ENCODE measurements around the gene FANCC. TPM values are rescaled to one million over a fixed set of nuclear protein-coding genes. Genes with fewer than 3 reads are reported as not detected.

Gene FANCC
- total and polyA plus RNA-seq, 2 of the 4 experiments (the other 2 are of a cell fraction): 4.7 to 6.3 TPM

DNA sequence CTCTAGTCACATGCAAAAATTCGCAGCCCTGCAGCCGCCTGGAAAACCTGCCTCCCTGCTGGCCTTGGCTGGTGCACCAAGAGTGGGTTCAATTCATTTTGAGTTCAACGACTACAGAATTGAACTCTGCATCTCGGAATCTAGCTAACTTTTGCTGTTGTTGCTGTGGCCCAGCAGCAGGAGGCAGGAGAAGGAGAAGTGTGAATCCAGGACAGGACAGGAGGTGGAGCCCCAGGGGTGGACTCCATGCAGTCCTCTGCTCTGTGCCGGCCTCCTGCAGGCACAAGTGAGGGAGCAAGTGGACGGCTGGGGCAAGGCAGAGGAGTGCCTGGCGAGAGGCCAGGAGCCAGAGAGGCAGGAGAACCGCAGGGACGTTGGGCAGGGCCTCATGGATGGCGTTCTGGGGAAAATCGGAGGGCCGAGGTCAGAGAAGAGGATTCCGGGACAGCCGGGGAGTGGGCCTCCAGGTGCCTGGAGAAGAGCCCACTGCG lies 214.2 kb downstream of the FANCC start:
- Histone ChIP-seq H4K91ac (ENCODE audit: insufficient read depth, low read depth, low read length) (no peak overlapping the region), H3K36me3 (ENCODE audit: control insufficient read depth, insufficient read depth, low read length) (peaks cover 33% of the 10 kb centered on the region), H3K56ac (ENCODE audit: extremely low read depth, insufficient read depth, low read length) (no peak overlapping the region), H3K4me3 (ENCODE audit: insufficient read depth, low read depth, low read length) (no peak overlapping the region), H3K27me3 (ENCODE audit: control insufficient read depth, insufficient read depth, low read length) (no peaks in the 10 kb centered on the region), H2BK5ac (ENCODE audit: low read depth, low read length, poor library complexity, severe bottlenecking) (no peak overlapping the region), H3K4me2 (ENCODE audit: low read depth, low read length) (no peak overlapping the region), H3K9ac (ENCODE audit: low read depth, low read length) (no peak overlapping the region), H3K9me1 (ENCODE audit: insufficient read depth, low read length) (peaks cover 22% of the 10 kb centered on the region), H4K20me1 (ENCODE audit: insufficient read depth, low read length) (0 out of 2 replicates have a peak, but pooled peaks cover 3% of the 10 kb centered on the region), H2AK5ac (ENCODE audit: low read depth, low read length) (no peak overlapping the region), H4K8ac (ENCODE audit: low read depth in 2 of 2, low read length in 2 of 2) (no peak overlapping the region), H4K5ac (ENCODE audit: low read depth, low read length) (no peak overlapping the region), H3K27ac (ENCODE audit: insufficient read depth, low read length) (no peak overlapping the region), H2AK9ac (replicated peaks; ENCODE audit: low read depth, low read length, poor library complexity) (no peak overlapping the region), H3K9me3 (ENCODE audit: control insufficient read depth, insufficient read depth, low read length) (no peaks in the 10 kb centered on the region), H3K79me1 (ENCODE audit: low read depth in 1 of 2, low read length in 2 of 2) (peaks cover 3 to 35% of the 10 kb centered on the region in 2 experiments), H3K4me1 (ENCODE audit: control insufficient read depth, insufficient read depth, low read length) (peaks cover 12% of the 10 kb centered on the region), H2BK120ac (ENCODE audit: low read depth, low read length) (no peak overlapping the region), H2BK15ac (ENCODE audit: low read depth, low read length) (no peak overlapping the region), H3K4ac (ENCODE audit: low read depth, low read length) (no peak overlapping the region), H2BK20ac (ENCODE audit: low read depth, low read length) (no peak overlapping the region), H2AFZ (replicated peaks; ENCODE audit: low read length, poor library complexity) (no peak overlapping the region), H3K23ac (ENCODE audit: low read depth, low read length) (no peak overlapping the region), H3K14ac (replicated peaks; ENCODE audit: low read depth, low read length) (no peak overlapping the region), H3K18ac (ENCODE audit: low read depth, low read length) (no peak overlapping the region)
- BruUV-seq (replicated peaks): no TSS peak
- CTCF ChIA-PET: no interaction called here
- ATAC-seq (ENCODE audit: low read depth) (no peak), DNase-seq (no peak)
- 83% methylated on average over 10 of the region's 15 CpGs; no CpG with 5 or more reads in 1 of the 2 experiments for WGBS, 2 experiments (ENCODE audit: extremely low coverage in 2 of 2, insufficient read length in 1 of 2)
- no peak for TF ChIP-seq NFE2L2 (IDR thresholded peaks at IDR 0.05; ENCODE audit: low read depth, low read length)
- TF ChIP-seq CEBPB (IDR thresholded peaks at IDR 0.05; ENCODE audit: low read depth, low read length): no peak
- TF ChIP-seq RAD21 (IDR thresholded peaks at IDR 0.05; ENCODE audit: low read length): no peak
- TF ChIP-seq POLR2A (IDR thresholded peaks at IDR 0.05; ENCODE audit: low read depth, low read length): no peak
- no peak for TF ChIP-seq RCOR1 (IDR thresholded peaks at IDR 0.05; ENCODE audit: insufficient replicate concordance, low read length)
- TF ChIP-seq MAFK (IDR thresholded peaks at IDR 0.05; ENCODE audit: low read depth, low read length): no peak
- TF ChIP-seq, protein P1, sequence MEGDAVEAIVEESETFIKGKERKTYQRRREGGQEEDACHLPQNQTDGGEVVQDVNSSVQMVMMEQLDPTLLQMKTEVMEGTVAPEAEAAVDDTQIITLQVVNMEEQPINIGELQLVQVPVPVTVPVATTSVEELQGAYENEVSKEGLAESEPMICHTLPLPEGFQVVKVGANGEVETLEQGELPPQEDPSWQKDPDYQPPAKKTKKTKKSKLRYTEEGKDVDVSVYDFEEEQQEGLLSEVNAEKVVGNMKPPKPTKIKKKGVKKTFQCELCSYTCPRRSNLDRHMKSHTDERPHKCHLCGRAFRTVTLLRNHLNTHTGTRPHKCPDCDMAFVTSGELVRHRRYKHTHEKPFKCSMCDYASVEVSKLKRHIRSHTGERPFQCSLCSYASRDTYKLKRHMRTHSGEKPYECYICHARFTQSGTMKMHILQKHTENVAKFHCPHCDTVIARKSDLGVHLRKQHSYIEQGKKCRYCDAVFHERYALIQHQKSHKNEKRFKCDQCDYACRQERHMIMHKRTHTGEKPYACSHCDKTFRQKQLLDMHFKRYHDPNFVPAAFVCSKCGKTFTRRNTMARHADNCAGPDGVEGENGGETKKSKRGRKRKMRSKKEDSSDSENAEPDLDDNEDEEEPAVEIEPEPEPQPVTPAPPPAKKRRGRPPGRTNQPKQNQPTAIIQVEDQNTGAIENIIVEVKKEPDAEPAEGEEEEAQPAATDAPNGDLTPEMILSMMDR (conservative IDR thresholded peaks at IDR 0.05; ENCODE audit: low read depth, low read length): no peak
- no peak for TF ChIP-seq CHD1 (IDR thresholded peaks at IDR 0.05; ENCODE audit: low read depth, low read length)
- TF ChIP-seq BHLHE40 (IDR thresholded peaks at IDR 0.05; ENCODE audit: low read depth, low read length): no peak
- TF ChIP-seq RFX5 (IDR thresholded peaks at IDR 0.05; ENCODE audit: low read depth, low read length): no peak
- no peak for TF ChIP-seq MXI1 (IDR thresholded peaks at IDR 0.05; ENCODE audit: borderline replicate concordance, low read depth, low read length)
- TF ChIP-seq SMC3 (IDR thresholded peaks at IDR 0.05; ENCODE audit: low read depth, low read length): no peak
- no peak for TF ChIP-seq FOS (IDR thresholded peaks at IDR 0.05; ENCODE audit: low read depth, low read length)
- POLR2A ChIA-PET (ENCODE audit: unreplicated experiment): no interaction called here
- dilution Hi-C loops (cut with HindIII; ENCODE audit: low sequenced_read_pairs, unreplicated experiment): no loop called here
- in situ Hi-C loops (cut with MboI; ENCODE audit: low sequenced_read_pairs): no loop called here
- intact Hi-C loops (cut with micrococcal nuclease): no loop called here

Measured in IMR-90 (cell line).